Mesothelial cell of epicardium (in vitro differentiated cells): ENCODE data around the gene GRHL1. TPM values are rescaled to one million over a fixed set of nuclear protein-coding genes. Genes with fewer than 3 reads are reported as not detected.

Experiments used
- DNase-seq, 2 experiments: peaks; one replicate each; pipeline ENCODE4 v3.0.0; 2021; ENCODE audit warnings: low spot score in 2 of 2; ENCODE audit not compliant: unreplicated experiment in 2 of 2
- H3K27ac Mint-ChIP-seq: 2 replicates; pipeline ENCODE4 v1.8.0; 2021; ENCODE audit warnings: mixed read lengths
- H3K27me3 Mint-ChIP-seq: 2 replicates; pipeline ENCODE4 v1.8.0; 2021; ENCODE audit warnings: low read depth, mixed read lengths
- H3K36me3 Mint-ChIP-seq: 2 replicates; pipeline ENCODE4 v1.8.0; 2021; ENCODE audit warnings: mixed read lengths
- H3K4me1 Mint-ChIP-seq: 2 replicates; pipeline ENCODE4 v1.8.0; 2021; ENCODE audit warnings: mixed read lengths
- H3K4me3 Mint-ChIP-seq: 2 replicates; pipeline ENCODE4 v1.8.0; 2021; ENCODE audit warnings: mild to moderate bottlenecking, moderate library complexity, mixed read lengths
- H3K9me3 Mint-ChIP-seq: 2 replicates; pipeline ENCODE4 v1.8.0; 2021; ENCODE audit warnings: mixed read lengths
- total RNA-seq: library from RNA; stranded (reverse); gene quantifications from 3 replicates; pipeline ENCODE4 v1.2.1, GENCODE V29; 2021
- TF ChIP-seq, protein P1 (sequence below): fragments of 200-600 bp; sonication (generic); IDR thresholded peaks from one replicate; pipeline ENCODE4 v1.5.0; 2021; ENCODE audit warnings: antibody characterized with exemption; ENCODE audit not compliant: unreplicated experiment

Gene GRHL1
- total RNA-seq, 1 donor from 2014 or later: 8.2 TPM

- TF ChIP-seq, protein P1, sequence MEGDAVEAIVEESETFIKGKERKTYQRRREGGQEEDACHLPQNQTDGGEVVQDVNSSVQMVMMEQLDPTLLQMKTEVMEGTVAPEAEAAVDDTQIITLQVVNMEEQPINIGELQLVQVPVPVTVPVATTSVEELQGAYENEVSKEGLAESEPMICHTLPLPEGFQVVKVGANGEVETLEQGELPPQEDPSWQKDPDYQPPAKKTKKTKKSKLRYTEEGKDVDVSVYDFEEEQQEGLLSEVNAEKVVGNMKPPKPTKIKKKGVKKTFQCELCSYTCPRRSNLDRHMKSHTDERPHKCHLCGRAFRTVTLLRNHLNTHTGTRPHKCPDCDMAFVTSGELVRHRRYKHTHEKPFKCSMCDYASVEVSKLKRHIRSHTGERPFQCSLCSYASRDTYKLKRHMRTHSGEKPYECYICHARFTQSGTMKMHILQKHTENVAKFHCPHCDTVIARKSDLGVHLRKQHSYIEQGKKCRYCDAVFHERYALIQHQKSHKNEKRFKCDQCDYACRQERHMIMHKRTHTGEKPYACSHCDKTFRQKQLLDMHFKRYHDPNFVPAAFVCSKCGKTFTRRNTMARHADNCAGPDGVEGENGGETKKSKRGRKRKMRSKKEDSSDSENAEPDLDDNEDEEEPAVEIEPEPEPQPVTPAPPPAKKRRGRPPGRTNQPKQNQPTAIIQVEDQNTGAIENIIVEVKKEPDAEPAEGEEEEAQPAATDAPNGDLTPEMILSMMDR: no peak
- Mint-ChIP-seq H3K4me1 (no peaks in the 10 kb centered on the region), H3K36me3 (peaks cover 4% of the 10 kb centered on the region), H3K27me3 (no peaks in the 10 kb centered on the region), H3K4me3 (no peak overlapping the region), H3K27ac (no peak overlapping the region), H3K9me3 (no peaks in the 10 kb centered on the region)
- no peak for DNase-seq
Observed at GRCh38 chr2:10001586-10001985, 50.1 kb downstream of the GRHL1 start.

- peaks cover 2% of the 10 kb centered on the region for H3K36me3 Mint-ChIP-seq
- H3K4me1 Mint-ChIP-seq: no peaks in the 10 kb centered on the region
- DNase-seq: no peak
- no peak overlapping the region for H3K27ac Mint-ChIP-seq
- H3K4me3 Mint-ChIP-seq: no peak overlapping the region
- no peaks in the 10 kb centered on the region for H3K9me3 Mint-ChIP-seq
- no peaks in the 10 kb centered on the region for H3K27me3 Mint-ChIP-seq
- TF ChIP-seq, protein P1: no peak
Observed at GRCh38 chr2:10002109-10002508, 50.6 kb downstream of the GRHL1 start.

GRCh38 chr2:10002681-10003080, 51.2 kb downstream of the GRHL1 start:
- TF ChIP-seq, protein P1: no peak
- Mint-ChIP-seq H3K36me3 (peaks cover 2% of the 10 kb centered on the region), H3K27ac (no peak overlapping the region), H3K4me1 (peaks cover 4% of the 10 kb centered on the region), H3K9me3 (no peaks in the 10 kb centered on the region), H3K4me3 (no peak overlapping the region), H3K27me3 (no peaks in the 10 kb centered on the region)
- no peak for DNase-seq

GRCh38 chr2:10003206-10004125, 52.0 kb downstream of the GRHL1 start:
- no peaks in the 10 kb centered on the region for H3K27me3 Mint-ChIP-seq
- no peak for DNase-seq
- H3K27ac Mint-ChIP-seq: no peak overlapping the region
- no peak overlapping the region for H3K4me3 Mint-ChIP-seq
- no peaks in the 10 kb centered on the region for H3K9me3 Mint-ChIP-seq
- H3K4me1 Mint-ChIP-seq: peaks cover 11% of the 10 kb centered on the region
- TF ChIP-seq, protein P1: no peak
- H3K36me3 Mint-ChIP-seq: peaks cover 2% of the 10 kb centered on the region

DNA sequence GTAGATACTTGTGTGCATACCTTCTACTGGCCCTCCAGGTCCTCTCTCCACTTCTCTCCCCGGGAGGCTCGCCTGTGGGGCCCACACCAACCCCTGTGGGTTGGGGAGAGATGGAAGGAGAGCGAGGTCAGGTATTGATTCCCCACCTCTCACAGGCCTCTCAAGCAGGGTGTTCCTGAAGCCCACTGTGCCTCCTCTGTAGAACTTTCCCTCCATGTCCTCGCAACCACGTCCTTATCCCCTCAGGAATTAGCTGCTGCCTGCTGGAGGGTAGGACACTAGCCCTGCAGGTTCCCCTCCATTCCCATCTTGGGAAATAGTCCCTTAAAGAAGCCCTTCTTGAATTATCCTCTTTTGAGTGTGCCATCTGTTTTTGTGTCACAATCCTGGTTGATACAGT, 52.9 kb downstream of the GRHL1 start:
- peaks cover 2% of the 10 kb centered on the region for H3K36me3 Mint-ChIP-seq
- H3K27ac Mint-ChIP-seq: no peak overlapping the region
- TF ChIP-seq, protein P1: no peak
- peaks cover 14% of the 10 kb centered on the region for H3K4me1 Mint-ChIP-seq
- H3K27me3 Mint-ChIP-seq: no peaks in the 10 kb centered on the region
- no peaks in the 10 kb centered on the region for H3K9me3 Mint-ChIP-seq
- H3K4me3 Mint-ChIP-seq: no peak overlapping the region
- DNase-seq: no peak
